Breast epithelium (tissue), 4 donors: ENCODE data around the gene CD151. TPM values are rescaled to one million over a fixed set of nuclear protein-coding genes. Genes with fewer than 3 reads are reported as not detected.

Experiments used
- DNase-seq, 2 donors: peaks; one replicate each; pipeline ENCODE4 v3.0.0-alpha.2; 2019; ENCODE audit warnings: low spot score in 2 of 2
- H3K27ac ChIP-seq, 2 donors: fragments of 200-600 bp; sonication (generic) in 1 of 2; one replicate each; pipeline ENCODE4 v1.5.1; 2016 to 2019; ENCODE audit warnings: mild to moderate bottlenecking in 1 of 2
- H3K27me3 ChIP-seq, 2 donors: fragments of 200-600 bp; sonication (generic) in 1 of 2; one replicate each; pipeline versions ENCODE4 v1.5.1 to v1.6.0; 2017 to 2019; ENCODE audit warnings: control low read depth in 1 of 2, mild to moderate bottlenecking in 1 of 2
- H3K36me3 ChIP-seq: fragments of 200-600 bp; one replicate; pipeline ENCODE4 v1.5.1; 2019
- H3K4me1 ChIP-seq, 2 donors: fragments of 200-600 bp; sonication (generic); one replicate each; pipeline ENCODE4 v1.5.1; 2016 to 2019; ENCODE audit warnings: control low read depth in 1 of 2
- H3K4me3 ChIP-seq, 3 donors: fragments of 200-600 bp; sonication (generic); 1 replicate in 2 of 3; 2 replicates in 1 of 3; pipeline ENCODE4 v1.5.1; 2016 to 2019; ENCODE audit warnings: mild to moderate bottlenecking in 3 of 3, moderate library complexity in 2 of 3
- H3K9me3 ChIP-seq, 2 donors: fragments of 200-600 bp; sonication (generic) in 1 of 2; one replicate each; pipeline ENCODE4 v1.5.1; 2016 to 2019; ENCODE audit warnings: control low read depth in 1 of 2
- CTCF ChIP-seq, 3 donors: fragments of 450-650 bp; IDR thresholded peaks; one replicate each; pipeline ENCODE4 v1.5.1; 2016 to 2017; ENCODE audit warnings: antibody characterized with exemption in 3 of 3, mild to moderate bottlenecking in 3 of 3, moderate library complexity in 3 of 3
- POLR2A ChIP-seq: fragments of 450-650 bp; IDR thresholded peaks from one replicate; pipeline ENCODE4 v1.6.1; 2016; ENCODE audit warnings: antibody characterized with exemption, mild to moderate bottlenecking, moderate library complexity
- POLR2AphosphoS5 ChIP-seq, 3 donors: sonication (generic); formaldehyde crosslinking; IDR thresholded peaks; one replicate each; pipeline ENCODE4 v1.6.1; 2017; ENCODE audit warnings: antibody characterized with exemption in 3 of 3
- intact Hi-C: fragments of 100-400 bp; cut with DNase I; formaldehyde crosslinking; loops from one replicate; pipeline ENCODE4 v1.15.1; 2023; ENCODE audit warnings: low total_unique reads
- total RNA-seq, 3 donors: library from RNA; depleted of rRNA; stranded (reverse); fragments of >200 nt; gene quantifications; one replicate each; pipeline ENCODE4 v1.1.0, GENCODE V29; 2016

The CD151 gene
- total RNA-seq, 3 donors from 2014 or later = 209 to 847 (median 343) TPM

DNA sequence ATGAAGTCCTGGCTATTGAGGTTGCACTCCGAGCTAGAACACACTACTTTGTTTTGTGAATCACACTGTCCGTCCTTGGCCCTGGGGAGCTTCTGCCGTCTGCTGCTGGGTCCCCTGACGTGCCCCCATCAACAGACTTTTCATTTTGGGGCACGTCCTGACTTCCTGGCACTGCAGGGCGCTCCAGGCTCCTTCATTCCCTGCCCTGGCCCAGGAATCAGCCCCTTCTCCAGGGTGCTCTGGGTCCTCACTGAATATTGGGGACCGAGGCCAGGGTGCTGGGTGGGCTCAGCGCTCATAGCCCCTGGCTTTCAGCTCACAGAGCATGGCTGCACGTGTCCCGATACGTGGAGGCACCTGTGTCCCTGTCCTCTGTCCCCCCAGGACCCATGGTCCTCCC, 32.1 kb downstream of the CD151 start:
- DNase-seq = no peak
- no peak overlapping the region for H3K27ac ChIP-seq
- no peak overlapping the region for H3K4me3 ChIP-seq
- H3K36me3 ChIP-seq = no peaks in the 10 kb centered on the region
- H3K4me1 ChIP-seq = peaks cover 0 to 2% of the 10 kb centered on the region in 2 donors
- no peaks in the 10 kb centered on the region for H3K9me3 ChIP-seq
- TF ChIP-seq POLR2A (no peak), CTCF (IDR thresholded peaks at IDR 0.05) (no peak), POLR2AphosphoS5 (IDR thresholded peaks at IDR 0.05) (no peak)
- H3K27me3 ChIP-seq = no peaks in the 10 kb centered on the region
- intact Hi-C loops = loop anchor here (10.0 kb wide), 1 partner anchor 120 kb away; no protein-coding TSS in a partner anchor

DNA sequence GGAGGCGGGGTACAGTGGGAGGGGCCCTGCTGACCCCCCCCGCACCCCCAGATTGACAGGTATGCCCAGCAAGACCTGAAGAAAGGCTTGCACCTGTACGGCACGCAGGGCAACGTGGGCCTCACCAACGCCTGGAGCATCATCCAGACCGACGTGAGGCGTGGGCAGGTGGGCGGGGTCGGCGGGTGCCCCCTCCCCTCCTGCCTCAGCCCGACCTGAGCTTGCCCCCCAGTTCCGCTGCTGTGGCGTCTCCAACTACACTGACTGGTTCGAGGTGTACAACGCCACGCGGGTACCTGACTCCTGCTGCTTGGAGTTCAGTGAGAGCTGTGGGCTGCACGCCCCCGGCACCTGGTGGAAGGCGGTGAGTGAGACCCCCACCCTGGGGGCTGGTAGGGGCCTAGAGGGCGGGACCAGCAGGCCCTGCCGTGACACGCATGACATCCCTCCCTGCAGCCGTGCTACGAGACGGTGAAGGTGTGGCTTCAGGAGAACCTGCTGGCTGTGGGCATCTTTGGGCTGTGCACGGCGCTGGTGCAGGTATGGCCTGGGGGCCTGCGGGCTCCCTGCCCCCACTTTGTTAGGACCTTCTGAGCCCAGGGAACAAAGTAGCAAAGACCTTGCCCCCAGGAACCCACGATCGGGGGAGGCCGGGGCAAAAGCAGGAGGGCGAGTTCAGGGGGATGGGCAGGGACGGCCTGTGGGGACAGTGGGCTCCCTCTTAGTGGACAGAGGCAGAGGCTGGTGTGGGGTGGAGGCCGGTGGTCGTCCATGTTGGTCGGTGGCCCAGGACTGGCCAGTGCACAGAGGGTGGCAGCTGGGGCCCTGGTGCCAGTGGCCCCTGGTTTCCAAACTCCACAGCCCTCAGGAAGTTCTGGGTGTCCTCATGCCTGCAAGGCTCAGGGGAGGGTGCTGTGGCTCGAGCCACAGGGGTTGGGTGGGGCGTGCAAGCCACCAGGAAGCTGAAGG, 33.0 kb downstream of the CD151 start:
- no peaks in the 10 kb centered on the region for H3K27me3 ChIP-seq
- no peaks in the 10 kb centered on the region for H3K36me3 ChIP-seq

DNA sequence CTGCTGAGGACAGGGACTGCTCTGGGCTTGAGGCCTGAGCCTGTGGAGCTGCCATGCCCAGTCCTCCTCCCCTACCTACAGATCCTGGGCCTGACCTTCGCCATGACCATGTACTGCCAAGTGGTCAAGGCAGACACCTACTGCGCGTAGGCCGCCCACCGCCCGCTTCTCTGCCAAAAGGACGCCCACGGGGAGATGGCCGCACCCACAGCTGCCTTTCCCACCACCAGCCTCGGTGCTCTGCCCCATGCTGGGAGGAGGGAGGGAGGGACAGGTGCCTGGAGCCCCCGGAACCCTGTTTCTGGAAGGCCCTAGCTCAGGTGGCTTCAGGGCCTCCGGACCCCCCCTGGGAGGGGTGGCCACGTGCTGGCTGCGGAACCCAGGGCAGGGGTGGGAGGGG, 33.7 kb downstream of the CD151 start:
- no peaks in the 10 kb centered on the region for H3K4me1 ChIP-seq
- H3K36me3 ChIP-seq = no peaks in the 10 kb centered on the region
- TF ChIP-seq CTCF (IDR thresholded peaks at IDR 0.05) = no peak
- TF ChIP-seq POLR2AphosphoS5 (IDR thresholded peaks at IDR 0.05) = no peak
- TF ChIP-seq POLR2A = no peak
- intact Hi-C loops = loop anchor here (10.0 kb wide), 1 partner anchor 118 kb away; no protein-coding TSS in a partner anchor
- no peak for DNase-seq
- H3K9me3 ChIP-seq = no peaks in the 10 kb centered on the region
- H3K27ac ChIP-seq = no peak overlapping the region
- H3K27me3 ChIP-seq = no peaks in the 10 kb centered on the region
- H3K4me3 ChIP-seq = no peak overlapping the region

More for the DNA sequence above, 33.0 kb downstream of the CD151 start:
- no peak for DNase-seq
- TF ChIP-seq CTCF (IDR thresholded peaks at IDR 0.05) (no peak), POLR2AphosphoS5 (IDR thresholded peaks at IDR 0.05) (no peak), POLR2A (no peak)
- intact Hi-C loops = loop anchor here (10.0 kb wide), 1 partner anchor 119 kb away; no protein-coding TSS in a partner anchor
- H3K9me3 ChIP-seq = no peaks in the 10 kb centered on the region
- no peak overlapping the region for H3K4me3 ChIP-seq
- H3K4me1 ChIP-seq = no peaks in the 10 kb centered on the region
- H3K27ac ChIP-seq = no peak overlapping the region

DNA sequence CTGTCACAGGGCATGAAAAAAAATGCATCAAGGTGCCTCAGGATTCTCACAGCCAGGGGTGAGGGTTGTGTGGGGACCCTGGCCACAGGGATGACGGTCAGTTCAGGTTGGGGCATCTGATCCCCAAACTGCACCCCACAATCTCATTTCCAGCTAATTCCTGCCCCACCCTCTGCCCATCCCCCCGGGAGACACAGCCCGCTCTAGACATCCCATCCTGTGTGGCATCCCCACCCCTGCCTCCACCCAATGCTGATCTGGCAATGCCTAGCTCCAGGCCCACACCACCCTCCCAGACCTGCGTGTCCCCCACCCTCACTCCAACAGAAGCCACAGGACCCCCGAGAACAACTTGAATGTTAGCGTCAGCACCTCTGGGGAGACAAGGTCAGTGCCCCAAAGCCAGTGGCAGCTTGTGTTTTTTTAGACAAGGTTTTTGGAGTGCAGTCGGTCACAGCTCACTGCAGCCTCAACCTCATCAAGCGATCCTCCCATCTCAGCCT, 35.2 kb downstream of the CD151 start:
- intact Hi-C loops = loop anchor here (10.0 kb wide), 1 partner anchor 117 kb away; no protein-coding TSS in a partner anchor
- TF ChIP-seq CTCF (IDR thresholded peaks at IDR 0.05) (no peak), POLR2A (no peak), POLR2AphosphoS5 (IDR thresholded peaks at IDR 0.05) (no peak)

DNA sequence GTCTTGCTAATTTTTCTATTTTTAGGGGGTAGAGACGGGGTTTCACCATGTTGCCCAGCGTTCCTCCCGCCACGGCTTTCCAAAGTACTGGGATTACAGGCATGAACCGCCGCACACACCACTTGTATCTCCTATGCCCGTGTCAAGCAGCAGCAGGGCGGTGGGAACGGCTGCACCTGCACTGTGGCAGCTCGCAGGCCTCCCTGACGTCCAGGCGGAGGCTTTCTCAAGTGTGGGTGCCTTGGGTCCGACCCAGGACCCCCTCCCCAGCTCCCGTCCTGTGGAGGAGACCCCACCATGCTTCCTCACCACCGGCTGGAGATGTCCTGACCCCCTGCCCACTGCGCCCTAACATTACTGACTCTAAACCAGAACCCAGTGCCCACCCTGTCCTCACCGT, 35.6 kb downstream of the CD151 start:
- Histone ChIP-seq H3K4me3 (no peak overlapping the region), H3K4me1 (no peaks in the 10 kb centered on the region), H3K27me3 (no peaks in the 10 kb centered on the region), H3K27ac (no peak overlapping the region), H3K36me3 (no peaks in the 10 kb centered on the region), H3K9me3 (no peaks in the 10 kb centered on the region)
- intact Hi-C loops = loop anchor here (10.0 kb wide), 1 partner anchor 116 kb away; no protein-coding TSS in a partner anchor
- DNase-seq = no peak
- TF ChIP-seq CTCF (IDR thresholded peaks at IDR 0.05) (no peak), POLR2AphosphoS5 (IDR thresholded peaks at IDR 0.05) (no peak), POLR2A (no peak)

More for the DNA sequence above, 35.2 kb downstream of the CD151 start:
- DNase-seq = no peak
- H3K4me3 ChIP-seq = no peak overlapping the region
- H3K27me3 ChIP-seq = no peaks in the 10 kb centered on the region
- no peaks in the 10 kb centered on the region for H3K36me3 ChIP-seq
- H3K9me3 ChIP-seq = no peaks in the 10 kb centered on the region
- no peak overlapping the region for H3K27ac ChIP-seq
- H3K4me1 ChIP-seq = no peaks in the 10 kb centered on the region
